HG03135 (cell line): Measurements from ENCODE around the gene LRIG1.

ENCODE experiments used
- ATAC-seq: cut with Tn5 transposase; IDR thresholded peaks from one replicate; pipeline ENCODE4 v1.9.1; 2021; ENCODE audit warnings: mild to moderate bottlenecking, moderate library complexity; ENCODE audit not compliant: unreplicated experiment

Gene LRIG1

DNA sequence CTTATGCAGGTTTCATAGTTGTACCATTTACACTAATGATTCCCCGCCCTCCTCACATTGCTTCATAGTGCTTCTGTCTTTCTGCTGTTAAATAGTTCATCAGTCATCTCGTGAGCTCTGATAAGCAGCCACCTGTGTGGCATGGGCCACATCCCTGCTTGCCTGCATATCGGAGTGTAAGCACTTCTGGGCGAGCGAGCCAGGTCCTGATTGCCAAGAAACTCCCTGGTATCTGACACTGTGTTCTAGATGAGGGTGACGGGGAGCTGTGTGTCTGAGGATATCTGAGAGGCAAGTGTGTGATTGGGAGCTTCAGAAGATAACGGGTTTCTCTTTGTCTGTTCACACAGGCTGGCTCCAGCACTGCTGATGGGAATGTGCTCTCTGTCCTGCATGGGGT is 130.6 kb downstream of the LRIG1 start:
- no peak for ATAC-seq

DNA sequence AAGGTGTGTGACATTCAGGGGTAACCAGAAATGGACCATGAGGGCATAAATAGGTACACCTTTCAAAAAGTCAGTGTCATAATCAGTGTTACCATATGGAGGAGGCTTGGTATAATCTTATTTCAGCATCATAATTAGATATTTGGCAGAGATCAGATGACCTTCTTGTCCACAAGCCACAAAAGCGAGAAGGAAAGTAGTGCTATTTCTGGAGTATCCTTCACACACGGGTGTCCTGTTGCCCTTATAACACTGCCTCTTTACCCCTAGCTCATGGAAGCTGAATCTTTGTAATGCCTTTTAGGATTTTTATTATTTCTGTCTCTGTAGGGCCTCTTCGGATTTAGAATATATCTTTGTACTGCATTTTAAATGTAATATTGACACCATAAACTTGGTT is 132.8 kb downstream of the LRIG1 start:
- no peak for ATAC-seq

DNA sequence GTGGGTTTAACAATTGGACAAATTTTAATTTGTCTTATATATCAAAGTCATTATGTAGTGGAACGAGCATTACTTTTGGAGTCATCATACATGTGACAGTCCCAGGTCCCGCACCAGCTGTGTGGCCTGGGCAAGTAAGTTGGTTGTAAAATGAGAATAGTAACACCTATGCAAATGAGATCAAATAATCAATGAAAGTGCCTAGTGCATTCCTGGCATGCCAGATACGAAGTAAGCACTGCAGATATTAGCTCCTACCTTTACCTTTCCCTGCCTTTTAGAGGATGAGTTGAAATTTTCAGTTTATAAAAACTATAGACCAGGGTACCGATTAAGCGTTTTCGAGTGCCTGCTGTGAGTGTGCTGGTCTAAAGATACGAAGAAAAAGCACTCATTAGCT is 134.1 kb downstream of the LRIG1 start:
- no peak for ATAC-seq

DNA sequence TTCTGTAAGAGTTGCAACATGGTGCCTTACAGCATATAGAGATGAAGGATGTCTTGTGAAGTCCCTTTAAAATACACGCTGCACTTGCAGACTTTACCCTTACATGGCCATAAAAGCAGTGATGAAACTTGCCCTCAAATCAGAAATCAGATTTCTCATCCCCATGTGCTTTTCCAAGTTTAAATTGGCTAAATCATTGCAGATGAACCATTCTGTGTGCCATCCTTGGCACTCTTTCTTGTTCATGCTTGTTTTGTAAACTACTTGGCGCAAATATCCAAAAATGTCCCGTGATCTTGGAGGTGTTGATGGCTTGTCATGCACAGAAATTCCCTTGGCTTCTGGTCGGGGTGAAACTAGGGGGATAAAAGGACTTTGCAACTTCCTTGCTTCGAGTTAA is 135.7 kb downstream of the LRIG1 start:
- ATAC-seq, result no peak

GRCh38 chr3:66363148-66363547 is 137.7 kb downstream of the LRIG1 start:
- ATAC-seq, result no peak

DNA sequence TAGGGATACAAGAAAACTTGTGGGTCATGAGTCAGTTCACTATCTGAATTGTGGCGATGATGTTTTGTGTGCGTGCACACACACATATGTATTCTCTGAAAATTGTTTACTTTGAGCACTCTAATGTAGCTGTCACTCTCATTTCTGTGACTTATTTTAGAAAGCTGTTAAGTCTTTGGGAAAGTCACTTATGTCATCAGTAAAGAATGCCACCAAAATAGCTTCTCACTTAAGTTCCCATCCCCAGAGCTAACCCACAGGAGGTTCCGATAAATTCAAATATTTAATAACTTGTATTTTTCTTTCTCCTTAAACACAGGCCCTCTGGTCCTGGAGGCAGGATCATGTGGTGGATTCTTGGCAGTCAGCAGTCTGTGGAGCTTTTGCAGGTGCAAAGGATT is 138.3 kb downstream of the LRIG1 start:
- ATAC-seq, result no peak

GRCh38 chr3:66361356-66361755 is 139.5 kb downstream of the LRIG1 start:
- no peak for ATAC-seq

- no peak for ATAC-seq
These were observed 144.8 kb downstream of the LRIG1 start for GRCh38 chr3:66355997-66356396.

GRCh38 chr3:66355394-66355793 is 145.4 kb downstream of the LRIG1 start:
- peak; percentile 70 for ATAC-seq

DNA sequence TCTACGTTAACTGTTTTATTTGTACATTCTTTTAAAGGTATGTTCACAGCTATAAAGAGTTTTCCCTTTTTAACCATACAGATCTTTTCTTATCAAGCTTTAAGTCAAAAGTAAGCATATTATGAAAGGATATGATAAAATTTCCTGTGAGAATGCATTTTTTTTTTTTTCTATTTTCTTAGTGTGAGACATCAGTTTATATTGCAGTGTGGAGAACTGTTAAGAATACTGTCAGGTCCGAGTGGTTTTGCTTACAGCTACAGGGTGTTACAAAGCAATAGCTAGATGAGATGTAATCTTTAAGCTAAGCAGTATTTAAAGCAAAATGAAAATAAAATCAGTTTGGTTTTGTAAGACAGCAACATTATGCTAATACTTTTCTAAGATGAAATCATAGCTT is 146.8 kb downstream of the LRIG1 start:
- ATAC-seq, result no peak

GRCh38 chr3:66353530-66353929 is 147.3 kb downstream of the LRIG1 start:
- ATAC-seq, result no peak

- ATAC-seq, result no peak
These were observed 147.8 kb downstream of the LRIG1 start for GRCh38 chr3:66353039-66353438.

- no peak for ATAC-seq
These were observed 150.2 kb downstream of the LRIG1 start for GRCh38 chr3:66350601-66351000.

- no peak for ATAC-seq
These were observed 152.1 kb downstream of the LRIG1 start for GRCh38 chr3:66348704-66349103.

DNA sequence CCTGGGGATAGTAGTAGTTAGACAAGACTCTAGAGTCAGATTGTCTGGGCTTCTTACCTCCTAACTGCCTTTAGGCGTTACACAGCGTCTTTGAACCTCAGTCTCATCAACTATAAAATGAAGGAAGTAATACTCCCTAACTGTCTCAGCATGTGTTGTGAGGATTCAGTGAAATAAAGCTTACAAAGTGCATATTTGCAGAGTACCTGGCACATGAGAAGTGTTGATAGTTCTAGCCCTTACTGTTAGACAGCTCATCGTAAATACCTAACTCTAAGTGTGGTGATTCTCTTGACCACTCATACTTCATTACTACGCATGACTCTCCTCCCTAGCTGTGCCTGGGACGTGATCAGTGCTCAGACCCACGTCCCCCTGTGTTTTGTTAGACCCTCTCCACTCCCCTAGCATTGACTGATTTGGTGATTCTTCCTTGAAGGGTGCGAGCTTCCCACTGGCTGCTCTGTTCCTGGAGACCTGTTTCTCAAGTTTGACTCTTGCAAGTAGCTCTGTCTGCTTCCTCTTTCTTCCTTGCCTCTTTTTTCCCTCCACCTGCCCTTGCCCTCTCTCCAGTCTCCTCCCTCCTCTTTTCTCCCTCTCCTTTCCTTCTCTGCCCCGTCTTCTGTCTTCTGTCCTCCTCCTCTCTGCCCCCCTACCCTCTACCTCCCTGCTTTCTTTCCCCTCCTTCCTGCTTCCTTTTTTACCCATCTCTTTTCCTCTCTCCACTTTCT is 155.8 kb downstream of the LRIG1 start:
- ATAC-seq, result no peak

GRCh38 chr3:66344391-66344811 is 156.4 kb downstream of the LRIG1 start:
- no peak for ATAC-seq

DNA sequence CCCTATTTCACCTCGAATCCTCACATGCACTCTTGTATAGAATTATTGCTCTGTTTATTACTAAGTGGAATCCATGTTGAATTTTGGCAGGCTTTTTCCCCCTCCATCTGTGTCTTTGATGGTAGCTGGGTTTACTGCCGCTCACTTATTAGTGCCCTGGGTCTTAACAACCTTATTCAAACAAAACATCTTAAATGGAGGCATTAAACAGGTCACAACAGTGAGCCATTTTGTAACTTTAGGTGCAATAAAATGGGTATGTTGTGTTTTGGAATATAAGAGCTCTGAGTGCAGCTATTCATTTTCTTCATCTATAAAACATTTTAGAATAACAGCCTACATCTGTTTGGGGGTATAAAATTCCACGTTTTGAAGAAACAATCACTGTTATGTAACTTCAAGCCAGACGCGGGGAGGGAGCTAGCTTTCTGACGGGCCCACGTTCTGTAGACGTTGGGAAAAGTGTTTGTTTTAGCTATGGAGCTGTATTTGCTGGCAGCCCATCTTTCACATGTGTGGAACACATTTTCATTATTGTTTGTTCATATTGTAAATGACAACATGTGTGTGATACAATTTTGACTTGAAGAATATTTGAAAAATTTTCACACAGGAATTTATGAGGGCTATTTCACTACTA is 158.0 kb downstream of the LRIG1 start:
- ATAC-seq, result no peak

- ATAC-seq, result no peak
These were observed 161.9 kb downstream of the LRIG1 start for GRCh38 chr3:66338927-66339326.

DNA sequence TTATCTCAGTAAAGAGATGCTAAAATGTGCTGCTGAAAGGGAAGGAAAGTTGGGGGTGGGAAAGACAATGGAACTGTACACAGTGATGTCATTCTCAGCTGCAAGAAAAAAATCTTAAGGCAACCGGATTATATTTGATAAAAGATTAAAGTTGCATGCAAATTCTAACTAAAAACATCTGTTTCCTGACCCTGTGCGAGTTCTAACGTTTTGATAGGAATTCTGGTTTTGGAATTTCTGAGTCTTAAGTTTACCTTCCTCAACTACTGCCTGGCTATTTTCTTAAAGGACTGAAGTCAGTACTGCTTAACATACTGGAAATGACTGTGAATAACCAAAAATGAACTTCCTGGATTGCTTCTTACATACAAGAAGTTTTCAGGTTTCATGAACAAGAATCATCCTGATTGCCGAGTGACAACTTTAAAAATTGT is 164.5 kb downstream of the LRIG1 start:
- no peak for ATAC-seq

- ATAC-seq, result no peak
These were observed 165.2 kb downstream of the LRIG1 start for GRCh38 chr3:66335671-66336070.
